HG03442 (cell line): ENCODE data around the gene RIMOC1.
"Not testable (repeated sequence)": the region's sequence is repeated elsewhere in the genome, so short reads cannot be mapped to it uniquely, and the experiment has no call there.

Experiments used
- ATAC-seq: cut with Tn5 transposase; IDR thresholded peaks from one replicate; pipeline ENCODE4 v1.9.1; 2021; ENCODE audit warnings: mild to moderate bottlenecking, moderate library complexity; ENCODE audit not compliant: unreplicated experiment

Gene RIMOC1

DNA sequence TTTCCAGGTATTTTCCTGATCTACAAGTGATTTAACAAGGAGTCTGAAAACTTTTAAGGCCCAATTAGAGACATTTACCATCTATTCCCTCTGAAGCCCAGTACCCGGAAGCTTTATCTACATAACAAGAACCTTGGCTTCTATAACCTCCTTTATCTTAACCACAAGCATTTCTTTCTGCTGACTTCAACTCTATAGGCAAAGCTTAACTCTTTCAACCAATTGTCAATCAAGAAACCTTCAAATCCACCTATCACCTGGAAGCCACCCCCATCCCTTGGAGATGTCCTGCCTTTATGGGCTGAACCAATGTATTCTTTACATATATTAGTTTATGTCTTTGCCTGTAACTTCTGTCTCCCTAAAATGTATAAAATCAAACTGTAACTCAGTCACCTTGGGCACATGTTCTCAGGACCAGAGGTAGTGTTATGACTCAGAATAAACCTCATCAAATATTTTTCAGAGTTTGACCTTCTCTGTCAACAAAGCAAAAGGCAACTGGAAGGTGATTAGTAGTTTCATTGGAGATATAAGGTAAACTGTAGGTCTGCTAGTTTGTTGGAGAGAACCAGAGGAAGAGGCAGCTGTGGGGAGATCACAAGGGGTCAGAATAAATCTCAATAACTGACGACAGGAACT lies 13.0 kb upstream of the RIMOC1 start:
- ATAC-seq = peak; percentile 60

DNA sequence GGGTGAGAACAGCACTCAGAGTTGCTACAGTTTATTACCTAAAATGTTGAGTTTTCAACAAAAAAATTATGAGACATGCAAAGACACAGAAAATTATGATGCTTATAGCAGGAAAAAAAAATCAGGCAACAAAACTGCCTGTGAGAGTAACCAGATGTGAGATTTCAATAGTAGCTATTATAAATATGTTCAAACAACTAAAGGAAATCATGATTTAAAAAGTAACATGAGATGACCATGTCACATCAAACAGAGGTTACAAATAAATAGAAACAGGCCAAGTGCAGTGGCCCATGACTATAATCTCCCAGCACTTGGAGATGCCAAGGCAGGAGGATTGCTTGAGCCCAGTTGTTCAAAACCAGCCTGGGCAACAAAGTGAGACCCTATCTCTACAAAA lies 12.1 kb upstream of the RIMOC1 start:
- no peak for ATAC-seq

DNA sequence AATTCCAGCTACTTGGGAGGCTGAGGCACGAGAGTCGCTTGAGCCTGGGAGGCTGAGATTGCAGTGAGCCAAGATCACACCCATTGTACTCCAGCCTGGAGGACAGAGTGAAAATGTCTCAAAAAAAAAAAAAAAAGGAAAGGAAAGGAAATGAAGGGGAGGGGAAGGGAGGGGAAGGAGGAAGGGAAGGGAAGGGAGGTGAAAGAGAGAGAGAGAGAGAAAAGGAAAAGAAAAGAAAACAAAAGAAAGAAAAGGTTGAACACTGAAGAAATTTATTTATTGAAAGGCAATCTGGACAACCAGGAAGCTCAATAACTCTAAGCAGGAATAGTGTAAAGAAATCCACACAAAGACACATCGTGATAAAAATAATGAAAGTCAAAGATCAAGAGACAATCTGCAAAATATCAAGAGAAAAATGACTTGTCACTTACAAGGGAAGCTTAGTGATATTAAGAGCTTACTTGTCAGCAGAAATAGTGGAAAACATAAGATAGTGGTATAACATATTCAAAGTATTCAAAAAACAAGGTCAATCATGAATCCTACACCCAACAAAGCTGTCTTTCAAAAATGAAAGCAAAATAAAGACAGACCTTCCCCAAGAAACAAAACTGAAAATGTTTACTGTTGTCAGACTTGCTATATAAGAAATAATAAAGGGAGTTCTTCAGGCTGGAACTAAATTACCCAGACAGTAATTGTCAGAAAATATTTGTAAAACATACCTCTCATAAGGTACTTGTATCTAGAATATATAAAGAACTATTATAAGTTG lies 10.9 kb upstream of the RIMOC1 start:
- peak; percentile 53 for ATAC-seq

DNA sequence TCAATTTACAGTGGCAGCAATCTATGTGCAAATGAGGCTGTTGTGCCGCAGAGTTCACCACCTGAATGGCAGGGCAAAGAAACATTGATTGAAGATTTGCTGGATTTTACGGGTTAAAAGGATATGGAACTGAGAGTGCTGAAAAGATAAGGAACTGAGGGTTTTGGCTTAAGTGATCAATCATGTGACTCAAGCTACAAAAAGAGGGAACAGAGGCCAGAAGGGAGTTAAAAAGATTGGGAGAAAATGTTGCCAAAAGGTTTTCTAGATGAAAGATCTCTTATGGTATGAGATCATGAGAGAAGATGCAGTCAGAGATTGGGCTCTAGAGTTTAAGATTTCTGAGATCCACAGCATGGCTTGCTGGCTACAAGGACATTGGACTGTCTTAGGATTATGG lies 7.9 kb upstream of the RIMOC1 start:
- ATAC-seq = no peak

DNA sequence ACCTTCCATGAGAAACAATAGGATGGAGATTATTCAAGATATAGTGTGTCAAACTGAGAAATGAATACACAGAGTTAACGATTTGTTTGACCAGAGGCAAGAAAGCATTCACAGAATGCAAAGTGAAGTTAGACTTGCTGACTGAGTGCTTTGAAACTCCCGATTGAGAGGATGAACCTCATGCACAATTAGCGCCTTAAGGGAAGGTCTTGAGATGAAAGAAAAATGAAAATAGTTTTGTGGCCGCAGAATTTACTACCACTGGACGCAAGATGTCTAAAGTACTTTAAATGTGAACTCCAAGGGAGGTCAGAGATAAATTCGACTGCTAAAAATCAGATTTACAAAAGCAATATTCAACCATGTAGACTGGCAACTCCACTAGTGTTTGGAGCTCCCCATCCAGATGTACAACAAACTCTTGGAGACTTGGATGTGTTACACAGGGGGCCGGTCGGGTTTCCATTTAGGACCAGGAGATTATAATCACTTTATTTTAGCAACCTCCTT lies 707 bp upstream of the RIMOC1 start:
- no peak for ATAC-seq

DNA sequence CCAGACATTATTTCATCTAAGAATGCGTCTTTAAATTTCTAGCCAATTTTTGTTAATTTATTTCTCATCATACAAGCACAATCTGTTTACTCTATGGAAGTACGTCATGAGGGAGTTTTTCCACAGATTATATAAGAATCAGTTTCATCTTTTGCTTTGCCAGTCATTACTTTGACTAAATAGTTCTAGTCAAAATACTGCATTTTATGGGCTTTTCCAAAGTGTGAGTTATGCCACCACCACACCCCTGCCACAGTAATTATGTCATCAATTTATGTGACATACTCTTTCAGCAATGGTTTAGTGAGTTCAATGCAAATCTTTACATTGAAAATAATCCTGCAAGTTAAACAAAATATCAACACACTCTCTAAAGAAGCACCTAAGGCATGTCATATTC lies 2.0 kb downstream of the RIMOC1 start:
- ATAC-seq = no peak

DNA sequence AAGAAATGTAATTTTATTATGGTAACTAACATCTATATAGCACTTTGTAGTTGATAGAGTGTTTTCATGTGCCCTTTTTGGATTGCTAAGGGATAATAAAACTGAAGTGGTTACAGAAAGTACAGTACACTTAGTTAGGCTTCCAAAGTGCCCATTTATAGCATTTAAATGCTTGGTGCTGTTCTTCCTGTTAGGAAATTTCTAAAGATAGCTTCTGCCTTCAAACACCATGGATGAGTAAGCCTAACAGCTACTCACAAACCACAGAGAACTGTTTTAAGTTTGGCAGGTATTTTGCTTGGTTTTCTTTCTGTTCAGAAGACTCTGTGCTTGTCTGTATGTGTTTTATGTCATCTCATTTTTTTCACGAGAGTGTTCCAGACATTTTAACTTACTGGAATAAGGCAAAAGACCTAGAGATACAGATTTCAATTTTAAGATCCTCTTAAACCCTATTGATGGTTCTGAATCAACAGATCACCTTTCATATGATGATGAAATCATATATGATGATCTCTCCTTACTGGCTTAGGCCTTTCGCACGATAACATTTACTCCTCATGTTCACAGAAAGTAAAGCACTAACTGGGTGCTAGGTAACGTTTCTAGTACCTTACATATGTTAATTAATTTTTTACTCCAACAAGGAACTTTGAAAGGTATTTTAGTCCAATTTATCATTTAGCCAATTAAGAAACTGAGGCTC lies 4.4 kb downstream of the RIMOC1 start:
- no peak for ATAC-seq

DNA sequence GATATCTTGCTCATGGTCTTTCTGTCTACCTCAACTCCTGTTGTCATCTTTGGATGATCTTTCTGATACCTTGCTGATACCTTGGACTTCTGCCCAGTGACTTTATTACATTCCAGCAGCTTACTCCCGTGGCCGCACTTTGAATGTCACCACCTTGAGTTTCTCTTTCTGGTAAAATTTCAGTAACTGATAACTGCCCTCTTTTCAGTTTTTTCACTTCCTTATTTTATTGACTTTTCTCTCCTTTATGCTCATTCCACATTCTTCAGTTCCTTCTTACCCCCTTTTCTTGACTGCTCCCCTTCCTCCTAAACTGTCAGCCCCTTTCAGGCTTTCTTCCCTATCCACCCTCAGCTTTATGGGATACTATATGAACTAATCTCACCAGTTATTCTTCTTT lies 14.0 kb downstream of the RIMOC1 start:
- ATAC-seq = peak; percentile 52

DNA sequence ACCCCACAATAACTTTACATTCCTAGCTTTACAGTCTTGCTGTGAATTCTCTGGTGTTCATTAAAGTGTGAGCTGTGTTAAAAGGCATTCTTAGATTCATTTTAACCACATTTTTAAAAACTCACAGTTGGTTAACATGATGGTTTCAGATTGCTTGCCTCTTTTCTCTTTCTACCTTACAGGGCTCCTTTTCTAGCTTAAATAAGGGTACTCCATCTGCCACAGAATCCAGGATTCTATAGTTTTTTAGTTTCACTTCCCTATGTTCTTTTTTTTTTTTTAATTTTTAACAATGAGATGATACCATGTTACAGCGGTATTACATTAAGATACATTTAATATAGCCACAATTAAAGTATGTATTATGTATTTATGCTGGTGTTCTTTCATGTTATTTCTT lies 17.0 kb downstream of the RIMOC1 start:
- ATAC-seq = no peak

DNA sequence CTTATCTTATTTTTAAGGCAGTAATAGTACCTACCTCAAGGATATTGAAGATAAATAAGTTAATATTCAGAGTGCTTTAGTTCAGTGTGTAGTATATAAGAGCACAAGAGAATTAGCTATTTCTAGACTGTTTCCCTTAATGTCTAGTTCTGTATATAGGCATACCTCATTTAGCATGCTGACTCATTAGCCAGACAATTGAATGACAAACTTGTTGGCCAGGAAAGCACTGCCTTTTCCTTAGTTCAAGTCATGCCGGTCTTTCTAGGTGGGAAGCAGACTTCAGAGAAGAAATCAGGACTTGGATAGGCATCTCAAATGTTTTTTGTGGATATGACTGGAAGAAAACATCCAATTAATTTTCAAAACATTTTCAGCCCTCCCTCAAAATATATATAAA lies 17.7 kb downstream of the RIMOC1 start:
- ATAC-seq = no peak

DNA sequence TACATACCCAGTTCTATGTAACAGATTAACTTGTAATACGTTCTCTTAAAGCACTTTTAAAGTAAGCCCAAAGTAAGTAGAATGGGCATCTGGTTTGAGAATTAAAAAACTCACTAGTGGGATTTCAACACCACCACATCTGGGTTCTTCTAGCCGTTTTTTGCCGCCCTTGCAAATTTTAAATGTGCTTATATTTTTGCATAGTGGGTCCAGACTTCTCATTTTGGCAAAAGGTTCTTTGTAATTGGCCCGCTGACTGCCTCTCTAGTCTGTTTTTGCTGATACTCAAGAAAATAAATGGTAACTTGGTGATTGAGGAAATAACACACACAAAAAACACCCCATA lies 20.4 kb downstream of the RIMOC1 start:
- ATAC-seq = no peak

DNA sequence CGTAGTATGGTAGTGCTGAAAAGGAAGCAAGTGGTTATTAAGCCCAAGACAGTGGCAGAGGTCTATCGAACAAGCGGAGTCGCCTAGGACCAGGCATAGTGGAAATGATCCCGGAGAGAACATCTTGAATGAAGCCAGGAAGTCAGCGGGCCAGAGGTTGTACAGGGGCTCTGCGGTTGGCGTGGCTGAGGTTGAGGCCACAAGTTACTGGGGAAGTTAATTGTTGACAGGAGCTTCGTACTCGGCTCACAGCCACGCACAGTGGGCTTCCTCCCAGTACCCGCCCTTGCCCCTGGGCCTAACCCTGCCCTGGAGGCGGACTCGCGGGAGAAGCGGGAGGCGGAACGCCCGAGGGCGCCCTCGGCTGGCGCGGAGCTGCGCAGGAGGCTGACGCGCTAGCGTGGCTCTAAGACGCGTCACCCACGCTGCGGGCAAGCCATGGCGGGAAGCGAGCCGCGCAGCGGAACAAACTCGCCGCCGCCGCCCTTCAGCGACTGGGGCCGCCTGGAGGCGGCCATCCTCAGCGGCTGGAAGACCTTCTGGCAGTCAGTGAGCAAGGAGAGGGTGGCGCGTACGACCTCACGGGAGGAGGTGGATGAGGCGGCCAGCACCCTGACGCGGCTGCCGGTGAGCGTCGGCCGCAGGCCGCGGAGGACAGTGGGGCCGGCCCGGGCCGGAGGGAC lies 20.9 kb downstream of the RIMOC1 start, which contains the start of gene FBXO4:
Gene FBXO4, plus strand, starts transcription at position 410 of the 683 bp plus-strand sequence. Its CDS starts 29 bp downstream, at position 439.
- ATAC-seq = peak; percentile 94

DNA sequence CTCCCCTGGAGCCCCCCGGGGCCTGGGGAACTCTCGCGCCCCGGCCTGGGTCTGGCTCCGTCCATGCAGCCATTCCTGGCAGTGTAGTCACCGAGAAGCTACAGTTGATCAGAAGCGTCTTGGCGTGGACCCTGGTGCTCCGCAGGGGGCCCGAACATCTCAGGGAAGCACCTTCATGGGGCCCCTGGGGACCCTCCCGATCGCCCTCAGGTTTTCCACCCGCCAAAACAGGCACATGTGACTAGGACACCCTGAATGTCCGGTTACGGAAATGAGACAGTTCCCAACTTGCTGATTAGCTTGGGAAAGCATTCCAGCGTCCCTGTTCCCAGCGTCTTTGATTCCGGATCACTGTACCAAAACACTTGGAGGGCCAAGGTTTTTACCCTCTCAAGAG lies 21.4 kb downstream of the RIMOC1 start:
- no peak for ATAC-seq

DNA sequence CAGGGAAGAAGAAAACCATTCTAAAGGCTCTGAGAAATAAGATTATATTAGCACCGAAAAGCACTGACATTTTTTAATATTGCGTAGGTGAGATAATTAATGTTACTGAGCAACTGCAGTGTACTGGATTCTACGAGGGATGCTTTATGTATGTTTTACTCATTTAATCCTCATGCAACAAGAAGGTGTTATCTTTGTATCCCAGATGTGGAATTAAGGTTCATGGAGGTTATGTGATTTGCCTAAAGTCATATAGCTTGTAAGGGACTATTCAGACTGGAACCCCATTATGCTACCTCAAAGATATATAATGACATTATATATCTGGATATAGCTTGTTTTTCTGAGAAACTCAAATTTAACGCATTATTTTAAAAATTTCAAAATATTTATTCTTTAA lies 23.5 kb downstream of the RIMOC1 start:
- no peak for ATAC-seq

DNA sequence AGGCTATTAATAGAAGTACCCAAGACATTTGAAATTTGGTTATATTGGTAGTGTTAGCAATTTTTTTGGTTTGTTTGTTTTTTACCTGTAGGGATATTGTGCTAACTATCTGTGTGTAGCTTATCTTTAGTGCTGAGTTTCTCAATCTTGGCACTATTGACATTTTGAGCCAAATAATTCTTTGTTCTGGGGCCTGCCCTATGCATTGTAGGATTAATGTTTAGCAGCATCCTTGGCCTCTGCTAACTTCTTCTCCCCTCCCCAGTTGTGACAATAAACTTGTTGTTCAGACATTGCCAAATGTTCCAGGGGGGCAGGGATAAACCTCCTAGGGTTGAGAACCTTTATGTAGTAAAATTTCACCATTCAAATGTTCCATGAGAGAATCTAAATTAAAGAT lies 24.9 kb downstream of the RIMOC1 start:
- ATAC-seq = no peak

DNA sequence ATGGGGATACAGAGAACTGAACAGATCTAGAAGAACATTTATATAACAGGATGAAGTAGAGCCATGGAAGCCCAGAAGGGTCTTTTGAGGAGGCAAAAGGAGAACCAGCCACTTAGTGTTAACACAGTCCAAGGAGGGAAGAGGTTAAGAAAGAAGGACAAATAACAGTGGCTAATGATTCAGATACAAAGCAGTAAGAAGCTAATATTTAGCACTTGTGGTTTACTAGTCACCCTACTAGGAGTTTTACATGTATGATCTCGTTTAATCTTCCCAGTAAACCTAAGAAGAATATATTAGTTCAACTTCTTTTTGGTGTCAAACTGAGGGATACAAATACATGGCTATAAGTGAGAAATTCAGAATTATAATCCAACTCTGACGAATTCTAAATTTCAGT lies 28.6 kb downstream of the RIMOC1 start:
- ATAC-seq = no peak

DNA sequence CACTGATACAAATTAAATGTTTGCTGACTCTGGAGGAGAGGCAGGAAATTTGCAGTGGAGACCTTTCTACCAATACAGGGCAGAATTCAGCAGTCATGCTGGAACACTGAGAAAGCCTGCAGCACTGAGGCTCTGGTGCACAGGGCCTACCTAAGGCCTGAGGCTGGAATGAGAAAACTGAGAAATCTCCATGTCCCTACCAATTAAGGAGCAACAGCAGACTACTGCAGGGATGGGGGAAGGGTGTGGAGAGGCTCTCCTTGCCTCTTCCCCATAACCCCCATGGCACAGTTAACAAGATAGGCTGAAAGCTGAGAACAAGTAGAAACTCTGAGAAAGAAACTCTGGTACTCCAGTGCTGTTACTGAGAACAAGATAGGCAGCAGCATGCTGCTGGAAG lies 31.4 kb downstream of the RIMOC1 start:
- ATAC-seq = no peak

DNA sequence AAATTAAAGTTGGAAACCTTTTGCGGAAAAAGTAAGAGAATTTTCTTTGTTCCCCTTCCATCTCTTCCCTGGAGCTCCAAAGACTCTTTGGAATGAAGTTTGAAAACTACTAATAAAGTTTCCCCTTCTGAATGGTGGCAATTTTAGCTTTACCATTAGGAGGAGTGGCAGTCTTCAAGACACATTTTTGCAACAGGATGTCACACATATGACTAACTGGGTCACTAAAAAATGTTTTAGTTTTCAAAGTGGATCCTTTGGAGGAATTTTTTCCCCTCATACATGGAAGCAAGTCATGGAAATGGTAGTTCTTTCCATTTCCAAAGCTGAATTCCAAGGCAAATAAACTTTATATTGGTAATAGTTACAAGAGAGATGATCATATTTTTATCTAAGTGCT lies 36.5 kb downstream of the RIMOC1 start:
- no peak for ATAC-seq

DNA sequence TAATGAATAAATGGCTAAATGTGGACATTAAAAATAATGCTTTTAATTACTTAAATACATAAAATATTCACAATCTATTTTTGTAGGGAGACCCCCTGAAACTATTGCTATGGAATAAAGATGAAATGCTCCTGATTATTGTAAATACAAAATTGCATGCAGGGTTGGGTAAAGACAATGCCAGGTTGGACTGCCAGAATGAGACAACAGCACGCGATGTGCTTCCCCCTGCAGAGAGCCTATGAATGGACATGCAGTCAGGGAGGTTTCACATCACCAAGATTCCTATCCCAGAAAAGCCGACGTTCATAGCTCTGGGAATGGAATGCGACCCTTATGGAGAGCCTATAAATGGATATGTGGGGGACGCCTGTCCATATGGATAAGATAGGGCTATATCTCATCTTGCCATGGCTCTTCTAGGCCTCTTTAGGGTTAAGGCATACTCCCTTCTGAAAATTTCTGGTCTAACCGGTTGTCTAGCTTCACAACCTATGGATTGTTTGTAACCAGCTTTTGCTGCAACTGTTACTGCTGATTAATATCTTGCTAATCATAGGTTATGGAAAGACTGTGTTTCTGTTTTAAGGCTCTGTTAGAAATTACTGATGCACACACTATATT lies 41.3 kb downstream of the RIMOC1 start:
- ATAC-seq = not testable (repeated sequence)

DNA sequence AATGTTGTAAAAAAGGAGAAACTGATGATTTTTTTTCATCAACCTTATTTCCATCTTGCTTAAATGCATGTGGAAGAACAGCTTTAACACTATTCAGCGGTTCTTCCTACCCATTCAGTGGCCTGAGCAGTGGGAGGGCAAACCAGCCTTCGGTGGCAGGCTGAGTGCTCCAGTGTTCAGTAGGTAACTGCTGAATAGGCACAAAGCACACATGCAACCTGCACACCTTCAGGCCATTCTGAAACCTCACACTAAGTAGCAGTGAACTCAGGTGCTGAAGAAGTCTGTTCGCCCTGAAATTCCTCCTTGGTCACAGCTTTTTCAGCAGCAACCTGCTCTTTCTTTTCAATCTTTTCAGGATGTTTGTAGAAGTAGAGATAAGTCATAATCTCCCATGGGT lies 47.1 kb downstream of the RIMOC1 start:
- no peak for ATAC-seq
